Measurements from ENCODE around the gene MCTP1. TPM values are rescaled to one million over a fixed set of nuclear protein-coding genes. Genes with fewer than 3 reads are reported as not detected.

MCTP1 gene
- total and polyA plus RNA-seq, 4 experiments from 2014 or later = 0.31 to 0.42 (median 0.39) TPM; not detected in 1

- POLR2A ChIA-PET (ENCODE audit: partially characterized antibody) = no interaction called here
- Histone ChIP-seq H3K4me3 (ENCODE audit: low read length in 2 of 2) (no peak overlapping the region), H3K27ac (ENCODE audit: low read depth, low read length) (no peak overlapping the region), H3K4me1 (ENCODE audit: insufficient read depth, low read length) (no peaks in the 10 kb centered on the region), H3K36me3 (ENCODE audit: insufficient read depth, low read length) (peaks cover 5% of the 10 kb centered on the region), H3K27me3 (ENCODE audit: insufficient read depth, low read length) (no peaks in the 10 kb centered on the region), H3K9me3 (ENCODE audit: control insufficient read depth in 1 of 2, low read length in 2 of 2) (no peaks in the 10 kb centered on the region)
- intact Hi-C loops (cut with micrococcal nuclease) = loop anchor here (1.0 to 5.0 kb wide), 3 partner anchors 158 to 1087 kb away; no protein-coding TSS in a partner anchor
- H3K27ac Mint-ChIP-seq = no peak overlapping the region
- CTCF ChIA-PET (ENCODE audit: partially characterized antibody) = no interaction called here
- H3K4me3 Mint-ChIP-seq = no peak overlapping the region
- H3K4me1 Mint-ChIP-seq = peaks cover 0 to 7% (median 2%) of the 10 kb centered on the region in 4 donors
- H3K9me3 Mint-ChIP-seq = no peaks in the 10 kb centered on the region
- peaks cover 22 to 39% of the 10 kb centered on the region in 2 donors for H3K36me3 Mint-ChIP-seq
- no peaks in the 10 kb centered on the region for H3K27me3 Mint-ChIP-seq
- DNase-seq = no peak
These were observed 591.0 kb downstream of the MCTP1 start for GRCh38 chr5:94693845-94694370.

- intact Hi-C loops (cut with micrococcal nuclease) = loop anchor here (1.0 to 5.0 kb wide), 3 partner anchors 159 to 1086 kb away; no protein-coding TSS in a partner anchor
- Mint-ChIP-seq H3K9me3 (no peaks in the 10 kb centered on the region), H3K27me3 (no peaks in the 10 kb centered on the region), H3K27ac (peak overlapping the region in 2 of 7 donors; percentile 16 to 38), H3K36me3 (peaks cover 27 to 45% of the 10 kb centered on the region in 2 donors), H3K4me3 (no peak overlapping the region), H3K4me1 (peaks cover 0 to 8% (median 2%) of the 10 kb centered on the region in 4 donors)
- H3K27me3 ChIP-seq (ENCODE audit: insufficient read depth, low read length) = no peaks in the 10 kb centered on the region
- CTCF ChIA-PET (ENCODE audit: partially characterized antibody) = interaction anchor here (1.2 to 5.8 kb wide), 3 partner anchors 44 to 169 kb away, joined by 4 to 36 read pairs (median 5); no protein-coding TSS in a partner anchor
- peaks cover 5% of the 10 kb centered on the region for H3K36me3 ChIP-seq (ENCODE audit: insufficient read depth, low read length)
- no peak overlapping the region for H3K27ac ChIP-seq (ENCODE audit: low read depth, low read length)
- DNase-seq = peak in 4 of 5 donors; percentile 27 to 46 (median 38)
- POLR2A ChIA-PET (ENCODE audit: partially characterized antibody) = no interaction called here
- H3K9me3 ChIP-seq (ENCODE audit: control insufficient read depth in 1 of 2, low read length in 2 of 2) = no peaks in the 10 kb centered on the region
- H3K4me1 ChIP-seq (ENCODE audit: insufficient read depth, low read length) = no peaks in the 10 kb centered on the region
- no peak overlapping the region for H3K4me3 ChIP-seq (ENCODE audit: low read length in 2 of 2)
These were observed 591.7 kb downstream of the MCTP1 start for GRCh38 chr5:94693043-94693822.

- Mint-ChIP-seq H3K36me3 (peaks cover 27 to 45% of the 10 kb centered on the region in 2 donors), H3K4me3 (no peak overlapping the region), H3K27me3 (no peaks in the 10 kb centered on the region), H3K9me3 (no peaks in the 10 kb centered on the region), H3K4me1 (peaks cover 0 to 8% (median 2%) of the 10 kb centered on the region in 4 donors), H3K27ac (no peak overlapping the region)
- no peak for DNase-seq
- H3K27me3 ChIP-seq (ENCODE audit: insufficient read depth, low read length) = no peaks in the 10 kb centered on the region
- CTCF ChIA-PET (ENCODE audit: partially characterized antibody) = interaction anchor here (1.2 to 5.8 kb wide), 3 partner anchors 45 to 168 kb away, joined by 4 to 36 read pairs (median 5); no protein-coding TSS in a partner anchor
- intact Hi-C loops (cut with micrococcal nuclease) = loop anchor here (5.0 kb wide), 2 partner anchors 160 to 1085 kb away; no protein-coding TSS in a partner anchor
- no peak overlapping the region for H3K4me3 ChIP-seq (ENCODE audit: low read length in 2 of 2)
- peaks cover 5% of the 10 kb centered on the region for H3K36me3 ChIP-seq (ENCODE audit: insufficient read depth, low read length)
- no peaks in the 10 kb centered on the region for H3K9me3 ChIP-seq (ENCODE audit: control insufficient read depth in 1 of 2, low read length in 2 of 2)
- POLR2A ChIA-PET (ENCODE audit: partially characterized antibody) = no interaction called here
- no peaks in the 10 kb centered on the region for H3K4me1 ChIP-seq (ENCODE audit: insufficient read depth, low read length)
- H3K27ac ChIP-seq (ENCODE audit: low read depth, low read length) = no peak overlapping the region
These were observed 592.3 kb downstream of the MCTP1 start for GRCh38 chr5:94692581-94692980.

GRCh38 chr5:94691949-94692348 lies 592.9 kb downstream of the MCTP1 start:
- H3K36me3 Mint-ChIP-seq = peaks cover 27 to 45% of the 10 kb centered on the region in 2 donors
- Histone ChIP-seq H3K9me3 (ENCODE audit: control insufficient read depth in 1 of 2, low read length in 2 of 2) (no peaks in the 10 kb centered on the region), H3K4me1 (ENCODE audit: insufficient read depth, low read length) (no peaks in the 10 kb centered on the region), H3K36me3 (ENCODE audit: insufficient read depth, low read length) (peaks cover 10% of the 10 kb centered on the region), H3K27me3 (ENCODE audit: insufficient read depth, low read length) (no peaks in the 10 kb centered on the region), H3K4me3 (ENCODE audit: low read length in 2 of 2) (no peak overlapping the region), H3K27ac (ENCODE audit: low read depth, low read length) (no peak overlapping the region)
- ChIA-PET CTCF (ENCODE audit: partially characterized antibody) (interaction anchor here (0.6 to 5.8 kb wide), 4 partner anchors 23 to 168 kb away, joined by 4 to 36 read pairs (median 4); no protein-coding TSS in a partner anchor), POLR2A (ENCODE audit: partially characterized antibody) (no interaction called here)
- H3K4me1 Mint-ChIP-seq = peaks cover 0 to 8% (median 2%) of the 10 kb centered on the region in 4 donors
- peak overlapping the region in 1 of 7 donors; percentile 61 for H3K27ac Mint-ChIP-seq
- no peaks in the 10 kb centered on the region for H3K9me3 Mint-ChIP-seq
- DNase-seq = no peak
- no peak overlapping the region for H3K4me3 Mint-ChIP-seq
- intact Hi-C loops (cut with micrococcal nuclease) = loop anchor here (5.0 kb wide), 2 partner anchors 160 to 1085 kb away; no protein-coding TSS in a partner anchor
- H3K27me3 Mint-ChIP-seq = no peaks in the 10 kb centered on the region

GRCh38 chr5:94691291-94691690 lies 593.6 kb downstream of the MCTP1 start:
- Histone ChIP-seq H3K4me1 (ENCODE audit: insufficient read depth, low read length) (no peaks in the 10 kb centered on the region), H3K27ac (ENCODE audit: low read depth, low read length) (no peak overlapping the region), H3K36me3 (ENCODE audit: insufficient read depth, low read length) (peaks cover 10% of the 10 kb centered on the region), H3K27me3 (ENCODE audit: insufficient read depth, low read length) (no peaks in the 10 kb centered on the region), H3K4me3 (ENCODE audit: low read length in 2 of 2) (no peak overlapping the region), H3K9me3 (ENCODE audit: control insufficient read depth in 1 of 2, low read length in 2 of 2) (no peaks in the 10 kb centered on the region)
- ChIA-PET POLR2A (ENCODE audit: partially characterized antibody) (no interaction called here), CTCF (ENCODE audit: partially characterized antibody) (interaction anchor here (0.6 to 5.8 kb wide), 3 partner anchors 13 to 167 kb away, joined by 4 to 36 read pairs (median 4); no protein-coding TSS in a partner anchor)
- Mint-ChIP-seq H3K27me3 (no peaks in the 10 kb centered on the region), H3K27ac (no peak overlapping the region), H3K9me3 (no peaks in the 10 kb centered on the region), H3K36me3 (peaks cover 27 to 45% of the 10 kb centered on the region in 2 donors), H3K4me3 (no peak overlapping the region), H3K4me1 (peaks cover 0 to 8% (median 2%) of the 10 kb centered on the region in 4 donors)
- intact Hi-C loops (cut with micrococcal nuclease) = loop anchor here (5.0 kb wide), 2 partner anchors 161 to 1084 kb away; no protein-coding TSS in a partner anchor
- DNase-seq = no peak

GRCh38 chr5:94690778-94691177 lies 594.1 kb downstream of the MCTP1 start:
- intact Hi-C loops (cut with micrococcal nuclease) = loop anchor here (5.0 kb wide), 2 partner anchors 162 to 1083 kb away; no protein-coding TSS in a partner anchor
- H3K27me3 Mint-ChIP-seq = no peaks in the 10 kb centered on the region
- peaks cover 10% of the 10 kb centered on the region for H3K36me3 ChIP-seq (ENCODE audit: insufficient read depth, low read length)
- no peaks in the 10 kb centered on the region for H3K27me3 ChIP-seq (ENCODE audit: insufficient read depth, low read length)
- peaks cover 28 to 47% of the 10 kb centered on the region in 2 donors for H3K36me3 Mint-ChIP-seq
- H3K4me1 ChIP-seq (ENCODE audit: insufficient read depth, low read length) = no peaks in the 10 kb centered on the region
- peak overlapping the region in 2 of 7 donors; percentile 37 to 46 for H3K27ac Mint-ChIP-seq
- peaks cover 0 to 8% (median 3%) of the 10 kb centered on the region in 4 donors for H3K4me1 Mint-ChIP-seq
- no peaks in the 10 kb centered on the region for H3K9me3 ChIP-seq (ENCODE audit: control insufficient read depth in 1 of 2, low read length in 2 of 2)
- POLR2A ChIA-PET (ENCODE audit: partially characterized antibody) = no interaction called here
- DNase-seq = no peak
- no peak overlapping the region for H3K27ac ChIP-seq (ENCODE audit: low read depth, low read length)
- H3K9me3 Mint-ChIP-seq = peaks cover 0 to 2% (median 0%) of the 10 kb centered on the region in 8 donors
- no peak overlapping the region for H3K4me3 Mint-ChIP-seq
- H3K4me3 ChIP-seq (ENCODE audit: low read length in 2 of 2) = no peak overlapping the region
- CTCF ChIA-PET (ENCODE audit: partially characterized antibody) = interaction anchor here (1.2 to 5.8 kb wide), 2 partner anchors 12 to 167 kb away, joined by 4 to 36 read pairs; no protein-coding TSS in a partner anchor

- H3K27me3 Mint-ChIP-seq = no peaks in the 10 kb centered on the region
- Histone ChIP-seq H3K4me3 (ENCODE audit: low read length in 2 of 2) (no peak overlapping the region), H3K4me1 (ENCODE audit: insufficient read depth, low read length) (no peaks in the 10 kb centered on the region), H3K27ac (ENCODE audit: low read depth, low read length) (no peak overlapping the region), H3K27me3 (ENCODE audit: insufficient read depth, low read length) (no peaks in the 10 kb centered on the region), H3K36me3 (ENCODE audit: insufficient read depth, low read length) (peaks cover 6% of the 10 kb centered on the region), H3K9me3 (ENCODE audit: control insufficient read depth in 1 of 2, low read length in 2 of 2) (no peaks in the 10 kb centered on the region)
- intact Hi-C loops (cut with micrococcal nuclease) = loop anchor here (5.0 kb wide), 2 partner anchors 162 to 1083 kb away; no protein-coding TSS in a partner anchor
- peaks cover 0 to 8% (median 3%) of the 10 kb centered on the region in 4 donors for H3K4me1 Mint-ChIP-seq
- CTCF ChIA-PET (ENCODE audit: partially characterized antibody) = interaction anchor here (1.3 to 5.8 kb wide), 2 partner anchors 48 to 166 kb away, joined by 3 to 36 read pairs; no protein-coding TSS in a partner anchor
- POLR2A ChIA-PET (ENCODE audit: partially characterized antibody) = no interaction called here
- peaks cover 29 to 49% of the 10 kb centered on the region in 2 donors for H3K36me3 Mint-ChIP-seq
- H3K27ac Mint-ChIP-seq = peak overlapping the region in 1 of 7 donors; percentile 48
- no peak for DNase-seq
- H3K4me3 Mint-ChIP-seq = no peak overlapping the region
- peaks cover 0 to 2% (median 0%) of the 10 kb centered on the region in 8 donors for H3K9me3 Mint-ChIP-seq
These were observed 595.0 kb downstream of the MCTP1 start for GRCh38 chr5:94689908-94690307.

Measured in CD4-positive, alpha-beta memory T cell (primary cell).